HepG2 (cell line): Measurements from ENCODE around the gene LDAH. TPM values are rescaled to one million over a fixed set of nuclear protein-coding genes. Genes with fewer than 3 reads are reported as not detected.

Experiments
- GPN1 ChIP-seq: sonication (generic); formaldehyde crosslinking; IDR thresholded peaks from 2 replicates; pipeline ENCODE4 v1.5.1; 2020; ENCODE audit warnings: missing genetic modification reagents, borderline replicate concordance
- KAT8 ChIP-seq: IDR thresholded peaks from 2 replicates; pipeline ENCODE4 v1.6.1; 2016; ENCODE audit warnings: missing genetic modification reagents, missing compliant biosample characterization
- NFATC3 ChIP-seq: sonication (generic); formaldehyde crosslinking; IDR thresholded peaks from 2 replicates; pipeline ENCODE4 v1.5.1; 2020; ENCODE audit warnings: mild to moderate bottlenecking, missing genetic modification reagents
- NRL ChIP-seq: sonication (generic); formaldehyde crosslinking; IDR thresholded peaks from 2 replicates; pipeline ENCODE4 v1.5.0; 2020; ENCODE audit warnings: missing genetic modification reagents, mild to moderate bottlenecking, moderate library complexity, borderline replicate concordance
- ONECUT2 ChIP-seq: sonication (generic); formaldehyde crosslinking; IDR thresholded peaks from 2 replicates; pipeline ENCODE4 v1.4.0; 2020; ENCODE audit warnings: missing genetic modification reagents
- RBM22 ChIP-seq: fragments of 200-400 bp; formaldehyde crosslinking; optimal IDR thresholded peaks from 2 replicates; pipeline ENCODE3; 2017; ENCODE audit warnings: mild to moderate bottlenecking, low read length, moderate library complexity
- REST ChIP-seq, 2 experiments: IDR thresholded peaks; 2 replicates each; pipeline ENCODE4 v1.6.1; 2011 to 2012; ENCODE audit warnings: low read length in 2 of 2, borderline replicate concordance in 1 of 2, low read depth in 1 of 2, mild to moderate bottlenecking in 1 of 2, moderate library complexity in 1 of 2
- RFXAP ChIP-seq: sonication (generic); formaldehyde crosslinking; IDR thresholded peaks from 2 replicates; pipeline ENCODE4 v1.4.0; 2020; ENCODE audit warnings: missing genetic modification reagents, borderline replicate concordance
- ZNF180 ChIP-seq: sonication (generic); formaldehyde crosslinking; IDR thresholded peaks from 2 replicates; pipeline ENCODE4 v1.4.0; 2020; ENCODE audit warnings: low read depth, missing genetic modification reagents, borderline replicate concordance
- ZNF251 ChIP-seq: sonication (generic); formaldehyde crosslinking; IDR thresholded peaks from 2 replicates; pipeline ENCODE4 v1.9.0; 2021; ENCODE audit warnings: mild to moderate bottlenecking, missing genetic modification reagents
- ZNF337 ChIP-seq: sonication (generic); formaldehyde crosslinking; IDR thresholded peaks from 2 replicates; pipeline ENCODE4 v1.5.1; 2020; ENCODE audit warnings: missing genetic modification reagents, low read depth, mild to moderate bottlenecking, borderline replicate concordance
- ZNF709 ChIP-seq: sonication (generic); formaldehyde crosslinking; IDR thresholded peaks from 2 replicates; pipeline ENCODE4 v1.5.0; 2020; ENCODE audit warnings: mild to moderate bottlenecking, missing genetic modification reagents
- polyA plus RNA-seq, 8 experiments: library from polyadenylated mRNA; depleted of rRNA in 3 of 8; stranded (reverse) in 7 of 8; unstranded in 1 of 8; fragments of >200 nt; fragmentation: Illumina TruSeq in 4 of 8; extraction: Trizol in 4 of 8; gene quantifications; 2 replicates each; pipeline versions ENCODE4 v1.2.1 to v1.2.3, GENCODE V29; 2011 to 2016; ENCODE audit warnings: low read depth in 4 of 8, missing spikeins in 1 of 8, mixed read lengths in 1 of 8; ENCODE audit not compliant: insufficient read depth in 1 of 8
- total RNA-seq, 5 experiments: library from RNA; depleted of rRNA; stranded (reverse); fragments of >200 nt; fragmentation: Illumina TruSeq; extraction: Trizol; gene quantifications; 2 replicates each; pipeline ENCODE4 v1.2.3, GENCODE V29; 2016; ENCODE audit warnings: low read depth in 1 of 5
- TF ChIP-seq, protein P1 (sequence below): sonication (generic); formaldehyde crosslinking; conservative IDR thresholded peaks from 2 replicates; pipeline ENCODE4 v1.4.0; 2020; ENCODE audit warnings: missing genetic modification reagents
- TF ChIP-seq, protein P2 (sequence below): sonication (generic); formaldehyde crosslinking; IDR thresholded peaks from 2 replicates; pipeline ENCODE4 v1.4.0; 2020; ENCODE audit warnings: missing genetic modification reagents, mild to moderate bottlenecking, borderline replicate concordance
- TF ChIP-seq, protein P3 (sequence below): IDR thresholded peaks from 2 replicates; pipeline ENCODE4 v1.6.1; 2012; ENCODE audit warnings: inconsistent platforms
- TF ChIP-seq, protein P4 (sequence below): sonication (generic); formaldehyde crosslinking; IDR thresholded peaks from 2 replicates; pipeline ENCODE4 v1.4.0; 2020; ENCODE audit warnings: missing genetic modification reagents, borderline replicate concordance

Gene LDAH
- total and polyA plus RNA-seq, 2 of the 13 experiments (the other 11 are each of a cell fraction or from before 2014, with no cell fraction given) = 28.8 to 46.2 TPM

DNA sequence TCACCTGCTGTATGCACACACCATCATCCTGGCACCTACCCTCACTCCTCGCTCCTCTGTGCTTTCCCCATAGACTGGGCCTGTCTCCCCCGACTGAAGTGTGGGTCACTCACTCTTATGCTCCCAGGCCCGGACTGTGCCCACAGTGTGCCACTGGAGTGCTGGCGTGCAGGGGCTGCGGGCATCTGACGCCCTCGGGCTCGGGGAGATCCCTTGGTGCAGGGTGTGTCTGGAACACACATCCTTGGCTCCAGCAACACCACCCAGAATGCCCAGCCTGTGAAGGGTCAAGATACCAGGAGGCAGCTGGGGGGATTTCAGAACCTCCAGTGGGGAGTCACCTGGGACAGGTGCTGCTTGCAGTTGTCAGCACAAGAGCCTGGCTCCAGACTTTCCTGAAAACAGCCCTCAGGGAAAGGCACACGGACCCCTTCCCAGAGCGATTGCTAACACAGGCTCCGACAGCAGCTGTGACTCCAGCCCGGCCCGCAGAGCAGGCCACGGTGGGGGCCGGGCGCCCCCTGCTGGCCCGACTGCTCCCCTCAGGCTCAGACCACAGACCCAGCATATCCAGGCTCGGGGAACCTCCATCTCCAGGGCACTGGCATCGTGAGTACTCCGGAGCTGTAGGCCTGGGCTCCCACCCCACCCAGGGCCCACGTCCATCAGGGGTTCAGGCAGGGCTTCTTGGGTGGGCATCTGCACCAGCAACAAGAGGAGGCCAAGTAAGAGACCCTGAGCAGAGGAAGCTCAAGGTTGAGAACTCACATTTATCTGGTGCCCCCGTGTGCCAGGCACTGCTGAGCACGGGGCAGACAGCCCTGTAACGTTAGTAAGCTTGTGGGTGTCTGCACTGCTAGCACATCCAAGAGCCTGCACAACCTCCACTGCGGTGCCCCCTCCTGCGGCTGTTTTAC lies 180.6 kb downstream of the LDAH start (continued):
- TF ChIP-seq REST (IDR thresholded peaks at IDR 0.05; ENCODE audit: borderline replicate concordance in 1 of 2, low read depth in 1 of 2, low read length in 2 of 2) (no peak), ONECUT2 (no peak), GPN1 (CRISPR knock-in tag) (no peak), NRL (CRISPR knock-in tag) (peak; percentile 72; the same call in 1 of the 2 replicates), ZNF709 (CRISPR knock-in tag) (no peak), ZNF180 (CRISPR knock-in tag) (no peak), NFATC3 (CRISPR knock-in tag) (no peak), KAT8 (0 out of 2 replicates have a peak, but pooled peaks have one; percentile 28), ZNF251 (no peak), ZNF337 (no peak), RFXAP (CRISPR knock-in tag) (no peak; the same call in 1 of the 2 replicates), RBM22 (no peak)
- TF ChIP-seq, protein P1, sequence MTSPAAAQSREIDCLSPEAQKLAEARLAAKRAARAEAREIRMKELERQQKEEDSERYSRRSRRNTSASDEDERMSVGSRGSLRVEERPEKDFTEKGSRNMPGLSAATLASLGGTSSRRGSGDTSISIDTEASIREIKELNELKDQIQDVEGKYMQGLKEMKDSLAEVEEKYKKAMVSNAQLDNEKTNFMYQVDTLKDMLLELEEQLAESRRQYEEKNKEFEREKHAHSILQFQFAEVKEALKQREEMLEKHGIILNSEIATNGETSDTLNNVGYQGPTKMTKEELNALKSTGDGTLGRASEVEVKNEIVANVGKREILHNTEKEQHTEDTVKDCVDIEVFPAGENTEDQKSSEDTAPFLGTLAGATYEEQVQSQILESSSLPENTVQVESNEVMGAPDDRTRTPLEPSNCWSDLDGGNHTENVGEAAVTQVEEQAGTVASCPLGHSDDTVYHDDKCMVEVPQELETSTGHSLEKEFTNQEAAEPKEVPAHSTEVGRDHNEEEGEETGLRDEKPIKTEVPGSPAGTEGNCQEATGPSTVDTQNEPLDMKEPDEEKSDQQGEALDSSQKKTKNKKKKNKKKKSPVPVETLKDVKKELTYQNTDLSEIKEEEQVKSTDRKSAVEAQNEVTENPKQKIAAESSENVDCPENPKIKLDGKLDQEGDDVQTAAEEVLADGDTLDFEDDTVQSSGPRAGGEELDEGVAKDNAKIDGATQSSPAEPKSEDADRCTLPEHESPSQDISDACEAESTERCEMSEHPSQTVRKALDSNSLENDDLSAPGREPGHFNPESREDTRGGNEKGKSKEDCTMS = no peak
- TF ChIP-seq, protein P2, sequence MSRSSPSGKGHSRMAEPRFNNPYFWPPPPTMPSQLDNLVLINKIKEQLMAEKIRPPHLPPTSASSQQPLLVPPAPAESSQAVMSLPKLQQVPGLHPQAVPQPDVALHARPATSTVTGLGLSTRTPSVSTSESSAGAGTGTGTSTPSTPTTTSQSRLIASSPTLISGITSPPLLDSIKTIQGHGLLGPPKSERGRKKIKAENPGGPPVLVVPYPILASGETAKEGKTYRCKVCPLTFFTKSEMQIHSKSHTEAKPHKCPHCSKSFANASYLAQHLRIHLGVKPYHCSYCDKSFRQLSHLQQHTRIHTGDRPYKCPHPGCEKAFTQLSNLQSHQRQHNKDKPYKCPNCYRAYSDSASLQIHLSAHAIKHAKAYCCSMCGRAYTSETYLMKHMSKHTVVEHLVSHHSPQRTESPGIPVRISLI (CRISPR knock-in tag) = no peak
- TF ChIP-seq, protein P3, sequence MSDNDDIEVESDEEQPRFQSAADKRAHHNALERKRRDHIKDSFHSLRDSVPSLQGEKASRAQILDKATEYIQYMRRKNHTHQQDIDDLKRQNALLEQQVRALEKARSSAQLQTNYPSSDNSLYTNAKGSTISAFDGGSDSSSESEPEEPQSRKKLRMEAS = no peak
- TF ChIP-seq, protein P4, sequence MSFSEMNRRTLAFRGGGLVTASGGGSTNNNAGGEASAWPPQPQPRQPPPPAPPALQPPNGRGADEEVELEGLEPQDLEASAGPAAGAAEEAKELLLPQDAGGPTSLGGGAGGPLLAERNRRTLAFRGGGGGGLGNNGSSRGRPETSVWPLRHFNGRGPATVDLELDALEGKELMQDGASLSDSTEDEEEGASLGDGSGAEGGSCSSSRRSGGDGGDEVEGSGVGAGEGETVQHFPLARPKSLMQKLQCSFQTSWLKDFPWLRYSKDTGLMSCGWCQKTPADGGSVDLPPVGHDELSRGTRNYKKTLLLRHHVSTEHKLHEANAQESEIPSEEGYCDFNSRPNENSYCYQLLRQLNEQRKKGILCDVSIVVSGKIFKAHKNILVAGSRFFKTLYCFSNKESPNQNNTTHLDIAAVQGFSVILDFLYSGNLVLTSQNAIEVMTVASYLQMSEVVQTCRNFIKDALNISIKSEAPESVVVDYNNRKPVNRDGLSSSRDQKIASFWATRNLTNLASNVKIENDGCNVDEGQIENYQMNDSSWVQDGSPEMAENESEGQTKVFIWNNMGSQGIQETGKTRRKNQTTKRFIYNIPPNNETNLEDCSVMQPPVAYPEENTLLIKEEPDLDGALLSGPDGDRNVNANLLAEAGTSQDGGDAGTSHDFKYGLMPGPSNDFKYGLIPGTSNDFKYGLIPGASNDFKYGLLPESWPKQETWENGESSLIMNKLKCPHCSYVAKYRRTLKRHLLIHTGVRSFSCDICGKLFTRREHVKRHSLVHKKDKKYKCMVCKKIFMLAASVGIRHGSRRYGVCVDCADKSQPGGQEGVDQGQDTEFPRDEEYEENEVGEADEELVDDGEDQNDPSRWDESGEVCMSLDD (CRISPR knock-in tag) = no peak
